Spleen (tissue), 7 donors: Measurements from ENCODE around the gene LHFPL5.

Experiments used
- CTCF ChIP-seq, 11 experiments: fragments of 200-600 bp in 7 of 11; fragments of 450-650 bp in 4 of 11; sonication (generic) in 4 of 11; IDR thresholded peaks in 8 of 11; conservative IDR thresholded peaks in 3 of 11; 1 replicate in 7 of 11; 2 replicates in 4 of 11; pipeline versions ENCODE4 v1.4.0 to v1.8.0; 2016 to 2021; ENCODE audit warnings: antibody characterized with exemption in 11 of 11, inconsistent platforms in 4 of 11, mild to moderate bottlenecking in 1 of 11
- POLR2A ChIP-seq, 3 donors: fragments of 450-650 bp; IDR thresholded peaks; one replicate each; pipeline ENCODE4 v1.5.1; 2017; ENCODE audit warnings: antibody characterized with exemption in 3 of 3, mild to moderate bottlenecking in 1 of 3
- POLR2AphosphoS5 ChIP-seq, 3 donors: sonication (generic); formaldehyde crosslinking; IDR thresholded peaks; one replicate each; pipeline ENCODE4 v1.5.1; 2017; ENCODE audit warnings: antibody characterized with exemption in 3 of 3
- donor health status: DM: no; HTN: no; CAD: no; lungs with moderate emphysema.
- donor health status: DM: no; HTN: no; CAD: no.
- donor health status: DM: no; HTN: no; CAD: no.

GRCh38 chr6:35759426-35759825 is 45.7 kb upstream of the LHFPL5 start:
- TF ChIP-seq CTCF (IDR thresholded peaks at IDR 0.05 in 8 of 11, conservative IDR thresholded peaks at IDR 0.05 in 3 of 11) = no peak
- no peak for TF ChIP-seq POLR2A (IDR thresholded peaks at IDR 0.05)
- TF ChIP-seq POLR2AphosphoS5 (IDR thresholded peaks at IDR 0.05) = no peak
